Suppressor macrophage (primary cell): ENCODE measurements around the gene KCNAB3.

Experiments used
- DNase-seq, 4 experiments: peaks; one replicate each; pipeline ENCODE4 v3.0.0-alpha.2; 2020 to 2022

KCNAB3 gene

DNA sequence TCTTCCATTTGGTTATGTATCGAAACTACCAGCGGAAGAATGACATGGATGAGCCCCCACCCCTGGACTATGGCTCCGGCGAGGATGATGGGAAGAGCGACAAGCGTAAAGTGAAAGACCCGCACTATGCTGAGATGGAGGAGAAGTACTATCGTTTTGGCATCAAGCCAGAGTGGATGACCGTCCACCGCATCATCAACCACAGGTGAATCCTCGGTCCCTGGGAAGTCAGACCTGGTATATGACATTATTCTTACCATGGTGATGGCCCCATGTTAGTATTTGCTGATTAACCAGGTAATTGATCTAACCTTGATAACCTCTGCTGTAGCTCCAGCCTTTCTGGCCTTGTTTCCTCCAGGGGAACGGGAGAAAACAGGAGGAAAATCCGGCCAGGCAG is 32.6 kb downstream of the KCNAB3 start:
- no peak for DNase-seq

DNA sequence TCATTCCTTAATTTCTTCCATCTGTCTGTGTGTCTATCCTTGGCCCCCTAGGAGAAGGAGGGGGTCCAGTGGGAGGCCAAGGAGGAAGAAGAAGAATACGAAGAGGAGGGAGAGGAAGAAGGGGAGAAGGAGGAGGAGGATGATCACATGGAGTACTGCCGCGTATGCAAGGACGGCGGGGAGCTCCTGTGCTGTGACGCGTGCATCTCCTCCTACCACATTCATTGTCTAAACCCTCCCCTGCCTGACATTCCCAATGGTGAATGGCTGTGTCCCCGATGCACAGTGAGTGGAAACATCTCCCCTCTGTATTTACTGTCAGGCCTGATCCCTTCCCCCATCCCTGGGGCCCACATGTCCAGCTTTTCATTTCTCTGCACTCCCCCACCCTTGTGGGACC is 34.8 kb downstream of the KCNAB3 start:
- DNase-seq: no peak

GRCh38 chr17:7894226-7894625 is 35.4 kb downstream of the KCNAB3 start:
- no peak for DNase-seq

- DNase-seq: no peak
Measured at GRCh38 chr17:7893187-7893880, 36.3 kb downstream of the KCNAB3 start.

GRCh38 chr17:7889166-7889955 is 40.3 kb downstream of the KCNAB3 start:
- peak; percentile 95 to 98 (median 97) for DNase-seq

- no peak for DNase-seq
Measured at GRCh38 chr17:7888184-7888920, 41.3 kb downstream of the KCNAB3 start, which contains the start of gene CHD3. Gene CHD3, plus strand, starts transcription at chr17:7888789. Its CDS starts 212 bp downstream, at chr17:7889001.

DNA sequence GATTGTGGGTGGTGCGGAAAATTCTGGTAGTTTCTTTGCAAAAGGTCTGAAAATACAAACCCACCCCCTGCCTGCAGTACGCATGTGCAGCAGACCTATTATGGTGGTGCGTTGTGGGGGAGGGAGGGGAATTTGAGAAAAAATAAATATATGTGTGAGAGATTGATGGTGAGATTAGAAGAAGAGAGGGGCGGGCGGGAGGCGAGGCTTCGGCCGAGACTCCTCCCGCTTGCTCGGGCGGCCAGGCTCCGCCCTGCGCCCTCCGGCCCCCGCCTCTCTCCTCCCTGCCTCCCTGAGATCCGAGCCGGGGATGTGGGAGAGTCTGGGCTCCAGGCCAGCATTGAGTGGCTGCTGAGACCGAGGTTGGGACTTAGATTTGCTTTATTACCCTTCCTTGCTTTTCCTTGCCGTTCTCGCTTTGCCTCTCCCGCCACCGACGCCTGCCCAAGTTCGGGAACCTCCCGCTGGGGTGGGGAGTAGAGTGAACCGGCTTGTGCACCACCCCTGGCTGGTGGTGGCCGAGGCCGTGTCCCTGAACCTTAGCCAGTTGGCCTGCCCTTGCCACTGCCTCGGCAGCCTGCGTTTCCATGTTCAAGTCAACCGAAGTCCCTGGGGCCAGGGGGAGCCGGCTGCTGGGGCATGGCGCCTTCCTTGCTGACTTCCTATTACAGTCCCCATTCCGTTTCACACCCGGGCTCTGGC is 42.0 kb downstream of the KCNAB3 start:
- DNase-seq: peak; percentile 88 to 94 (median 91)

DNA sequence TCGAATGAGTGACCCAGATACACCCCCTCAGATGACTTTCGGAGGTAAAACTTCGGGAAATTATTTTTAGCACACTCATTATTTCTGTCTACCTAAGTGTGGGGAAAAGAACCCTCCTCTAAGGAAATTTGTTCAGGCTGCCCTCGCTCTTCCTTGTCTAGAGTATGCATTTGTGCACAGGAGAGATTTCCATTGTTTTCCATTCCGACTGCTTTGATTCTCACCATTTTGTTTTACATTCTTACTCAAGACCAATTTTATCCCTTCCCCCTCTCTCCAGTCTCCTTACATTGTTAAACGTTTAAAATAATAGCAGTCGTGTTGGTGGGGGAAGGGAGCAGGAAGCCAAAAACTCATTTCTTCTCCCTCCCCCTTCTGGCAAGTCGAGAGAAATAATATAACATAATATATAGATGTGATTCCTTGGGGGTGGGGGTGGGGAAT is 42.6 kb downstream of the KCNAB3 start:
- no peak for DNase-seq

- peak in 2 of 4 experiments; percentile 11 to 39 for DNase-seq
Measured at GRCh38 chr17:7886227-7887037, 43.2 kb downstream of the KCNAB3 start.

DNA sequence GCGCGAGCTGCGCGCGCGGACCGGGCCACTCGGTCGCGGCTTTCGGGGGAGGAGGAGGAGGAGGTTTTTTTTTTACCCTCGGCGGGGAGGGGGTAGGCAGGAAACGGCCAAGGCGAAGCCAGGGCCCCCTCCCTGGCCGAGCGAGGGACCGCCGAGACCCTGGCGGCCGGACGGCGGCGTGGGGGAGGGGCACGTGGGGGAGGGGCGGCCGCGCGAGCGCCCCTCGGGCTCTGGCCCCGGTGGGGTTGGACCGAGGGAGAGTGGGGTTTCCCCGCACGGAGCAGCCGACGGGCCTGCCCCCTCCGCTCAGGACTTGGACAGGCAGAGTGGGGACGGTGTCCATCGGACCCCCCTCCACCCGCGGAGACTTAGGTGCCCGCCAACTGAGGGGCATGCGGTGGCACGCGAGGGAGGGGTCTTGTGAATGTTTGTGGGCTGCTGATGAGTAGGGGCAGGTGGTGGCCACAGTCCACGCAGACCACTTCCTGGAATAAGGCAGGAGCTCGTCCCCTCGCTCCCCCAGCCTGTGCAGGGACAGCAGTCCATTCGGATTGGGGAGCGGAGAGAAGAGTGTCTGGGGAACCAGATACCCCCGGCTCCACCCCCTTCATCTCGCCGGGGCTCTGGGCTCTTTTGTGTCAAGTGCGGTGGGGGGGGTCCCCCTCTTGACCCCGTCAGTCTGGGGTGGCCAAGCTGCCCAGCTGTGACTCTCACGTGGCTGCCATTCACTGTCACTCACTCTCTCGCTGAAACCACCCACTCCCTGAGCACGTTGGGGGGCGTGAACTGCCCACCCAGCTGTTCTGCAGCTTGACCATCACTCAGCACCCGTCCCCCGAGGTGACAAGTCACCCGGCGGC is 44.1 kb downstream of the KCNAB3 start:
- peak; percentile 27 to 73 (median 56) for DNase-seq

- DNase-seq: peak in 1 of 4 experiments; percentile 23
Measured at GRCh38 chr17:7884581-7885366, 44.9 kb downstream of the KCNAB3 start.

- no peak for DNase-seq
Measured at GRCh38 chr17:7883781-7884386, 45.8 kb downstream of the KCNAB3 start.

GRCh38 chr17:7882629-7883028 is 47.0 kb downstream of the KCNAB3 start:
- no peak for DNase-seq

- DNase-seq: peak in 2 of 4 experiments; percentile 15 to 20
Measured at GRCh38 chr17:7882068-7882467, 47.6 kb downstream of the KCNAB3 start.

DNA sequence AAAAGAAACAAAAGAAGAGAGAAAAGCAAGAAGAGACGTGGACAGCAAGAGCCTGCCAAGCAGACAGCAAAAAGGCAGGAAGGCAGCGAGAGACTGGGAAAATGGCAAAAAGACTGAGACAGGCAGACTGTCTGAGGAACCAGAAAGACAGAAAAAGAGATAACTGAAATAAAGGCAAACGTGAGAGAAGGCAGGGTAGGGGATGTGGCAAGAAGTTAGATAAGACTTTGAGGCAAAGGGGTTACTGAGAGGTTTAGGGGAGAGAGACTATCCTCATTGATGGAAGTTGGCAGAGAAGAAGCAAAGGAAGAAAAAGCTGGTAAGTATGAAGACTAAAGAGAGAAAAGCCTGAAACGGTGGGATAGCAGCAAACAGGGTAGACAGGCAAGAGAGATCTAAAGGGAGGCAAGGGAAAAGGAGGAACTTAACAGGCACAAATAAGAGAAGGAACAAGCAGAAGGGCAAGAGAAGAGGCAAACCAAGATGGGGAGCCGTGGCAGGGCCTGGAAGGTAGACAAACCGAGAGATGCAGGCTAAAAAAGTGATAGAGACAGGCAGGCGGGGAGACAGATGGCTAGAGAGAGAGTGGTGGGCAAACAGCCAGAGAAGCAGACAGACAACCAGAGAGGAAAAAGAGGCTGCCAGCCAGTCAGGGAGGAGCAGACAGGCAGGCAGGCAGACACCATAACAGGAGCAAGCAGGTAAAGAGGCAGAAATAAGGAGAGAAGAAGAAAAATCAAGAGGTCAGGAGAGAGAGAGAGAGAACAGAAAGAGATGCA is 48.2 kb downstream of the KCNAB3 start:
- DNase-seq: no peak

DNA sequence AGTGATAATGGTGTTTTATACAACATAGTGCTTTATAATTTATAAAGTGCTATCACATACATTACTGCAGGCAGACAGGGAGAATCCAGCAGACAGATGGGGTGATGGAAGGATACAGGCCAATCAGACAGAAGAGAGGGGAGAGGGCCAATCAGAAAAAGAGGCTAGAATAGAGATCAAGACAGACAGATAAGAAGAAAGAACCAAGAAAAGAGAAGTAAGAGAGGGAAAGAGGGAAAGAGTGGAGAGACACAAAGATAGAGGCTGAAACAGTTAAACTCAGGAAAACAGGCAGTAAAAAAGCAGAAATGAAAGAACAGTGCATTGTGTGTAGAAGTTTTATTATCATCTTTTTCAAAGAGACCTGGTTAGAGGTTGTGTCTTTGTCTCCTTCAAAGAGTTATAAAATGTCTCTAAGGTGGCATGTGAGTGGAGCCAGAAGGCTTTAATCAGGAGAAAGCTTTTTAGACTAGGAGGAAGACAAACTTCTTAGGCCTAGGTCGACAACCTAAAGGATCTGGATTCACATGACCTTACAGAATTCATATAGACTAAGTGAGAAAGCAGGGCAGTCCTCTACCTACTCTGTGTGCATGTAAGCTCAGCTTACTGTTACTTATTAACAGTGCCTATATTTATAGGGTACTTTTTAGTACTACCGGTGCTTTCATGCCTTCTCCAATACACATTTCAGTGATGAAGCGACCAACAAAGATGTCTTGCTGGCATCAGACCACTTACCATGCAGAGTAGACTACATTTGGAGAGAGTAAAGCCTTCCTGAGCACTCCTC is 49.4 kb downstream of the KCNAB3 start:
- no peak for DNase-seq

GRCh38 chr17:7878234-7878633 is 51.4 kb downstream of the KCNAB3 start:
- no peak for DNase-seq
